Measurements from ENCODE around the gene EFCAB12.

EFCAB12 gene

DNA sequence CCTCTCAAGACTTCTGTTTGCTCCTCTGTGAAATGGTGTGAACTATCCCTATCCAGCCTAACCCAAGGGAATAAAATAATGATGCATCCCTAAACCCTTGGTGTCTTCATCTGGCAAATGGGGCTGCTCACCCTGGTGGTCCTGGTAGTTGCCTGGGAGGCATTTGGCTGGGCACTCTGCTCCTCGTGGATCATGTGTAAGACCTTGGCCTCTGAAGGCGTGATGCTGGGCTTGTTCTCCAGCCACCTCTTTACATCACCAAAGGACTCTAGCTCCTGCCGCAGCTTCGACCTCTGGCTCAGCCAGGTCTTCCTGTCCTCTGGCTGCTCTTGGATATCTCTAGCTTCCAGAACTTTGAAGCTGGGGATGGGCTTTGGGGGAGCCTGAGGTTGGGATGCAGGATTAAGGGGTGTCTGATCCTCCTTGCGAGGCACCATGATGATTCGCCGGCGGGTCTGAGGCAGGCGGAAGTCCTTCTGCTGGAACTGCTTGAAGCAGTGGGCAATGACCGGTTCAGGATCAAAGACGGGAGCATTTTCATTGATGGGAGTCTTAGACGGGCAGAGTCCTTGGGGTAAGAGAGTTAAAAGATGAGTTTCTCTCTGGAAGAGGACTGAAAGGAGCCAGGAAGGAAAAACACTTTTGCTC is 7.1 kb downstream of the EFCAB12 start:
- DNase-seq (ENCODE audit: insufficient read length, low spot score) (no peak), FAIRE-seq (no peak)
- TF ChIP-seq, protein P1, sequence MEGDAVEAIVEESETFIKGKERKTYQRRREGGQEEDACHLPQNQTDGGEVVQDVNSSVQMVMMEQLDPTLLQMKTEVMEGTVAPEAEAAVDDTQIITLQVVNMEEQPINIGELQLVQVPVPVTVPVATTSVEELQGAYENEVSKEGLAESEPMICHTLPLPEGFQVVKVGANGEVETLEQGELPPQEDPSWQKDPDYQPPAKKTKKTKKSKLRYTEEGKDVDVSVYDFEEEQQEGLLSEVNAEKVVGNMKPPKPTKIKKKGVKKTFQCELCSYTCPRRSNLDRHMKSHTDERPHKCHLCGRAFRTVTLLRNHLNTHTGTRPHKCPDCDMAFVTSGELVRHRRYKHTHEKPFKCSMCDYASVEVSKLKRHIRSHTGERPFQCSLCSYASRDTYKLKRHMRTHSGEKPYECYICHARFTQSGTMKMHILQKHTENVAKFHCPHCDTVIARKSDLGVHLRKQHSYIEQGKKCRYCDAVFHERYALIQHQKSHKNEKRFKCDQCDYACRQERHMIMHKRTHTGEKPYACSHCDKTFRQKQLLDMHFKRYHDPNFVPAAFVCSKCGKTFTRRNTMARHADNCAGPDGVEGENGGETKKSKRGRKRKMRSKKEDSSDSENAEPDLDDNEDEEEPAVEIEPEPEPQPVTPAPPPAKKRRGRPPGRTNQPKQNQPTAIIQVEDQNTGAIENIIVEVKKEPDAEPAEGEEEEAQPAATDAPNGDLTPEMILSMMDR (IDR thresholded peaks at IDR 0.05; ENCODE audit: insufficient read depth, missing control alignments), result no peak

DNA sequence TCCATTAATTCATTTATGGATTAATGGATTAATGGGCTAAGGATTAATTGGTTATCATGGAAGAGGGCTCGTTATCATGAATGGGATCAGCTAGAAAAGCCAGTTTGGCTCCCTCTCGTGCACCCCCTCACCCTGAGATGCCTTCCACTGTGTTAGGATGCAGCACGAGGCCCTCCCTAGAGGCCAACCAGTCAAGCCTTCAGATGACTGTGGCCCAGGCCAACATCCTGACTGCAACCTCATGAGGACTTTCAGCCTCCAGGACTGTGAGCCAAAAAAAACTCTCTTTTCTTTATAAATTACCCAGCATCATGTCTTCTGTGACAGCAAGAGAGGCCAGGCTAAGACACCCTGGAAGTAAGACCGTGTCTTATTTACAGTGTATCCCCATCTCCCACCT is 9.0 kb downstream of the EFCAB12 start:
- TF ChIP-seq, protein P1 (IDR thresholded peaks at IDR 0.05; ENCODE audit: insufficient read depth, missing control alignments), result no peak
- no peak for DNase-seq (ENCODE audit: insufficient read length, low spot score)
- no peak for FAIRE-seq

DNA sequence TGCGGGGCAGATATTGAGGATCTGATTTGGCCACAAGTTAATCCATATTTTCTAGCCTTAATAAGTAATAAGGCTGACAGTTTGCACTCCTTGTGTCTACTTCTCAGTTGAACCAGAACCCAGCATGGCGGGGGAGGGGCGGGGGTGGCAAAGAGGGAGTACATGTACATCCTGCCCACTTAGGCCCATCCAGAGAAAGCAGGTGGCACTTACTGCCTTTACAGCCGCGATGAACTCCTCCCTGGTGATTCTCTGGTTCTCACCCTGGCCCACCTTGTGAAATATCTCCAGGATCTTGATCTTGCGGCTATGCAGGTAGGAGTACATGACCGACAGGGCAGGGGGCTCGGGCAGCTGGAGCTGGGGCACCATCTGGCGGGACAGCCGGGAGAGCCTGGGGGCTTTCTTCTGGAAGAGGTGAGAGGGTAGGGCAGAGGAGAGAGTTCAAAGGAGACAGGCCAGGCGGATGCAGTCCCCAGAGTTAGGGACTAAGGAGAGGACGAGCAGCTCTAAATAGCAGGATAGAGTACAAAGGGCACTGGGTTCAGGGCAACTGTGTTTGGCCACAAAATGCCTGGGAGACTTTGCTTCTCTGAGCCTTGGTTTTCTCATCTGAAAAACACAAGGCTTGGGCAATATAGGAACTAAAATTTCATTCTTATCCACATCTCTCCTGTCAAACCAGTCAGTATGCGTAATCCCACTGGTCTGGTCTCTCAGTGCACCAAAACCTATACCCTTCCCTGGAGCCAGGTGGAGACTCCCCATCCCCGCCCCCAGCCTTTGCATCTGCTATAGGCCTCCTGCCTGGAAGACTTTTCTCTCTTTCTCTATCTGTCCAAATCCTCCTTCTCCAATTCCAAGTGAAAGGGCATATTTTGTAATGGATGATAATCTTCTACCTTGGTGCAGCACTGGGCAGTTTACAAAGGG is 10.1 kb downstream of the EFCAB12 start:
- TF ChIP-seq, protein P1 (IDR thresholded peaks at IDR 0.05; ENCODE audit: insufficient read depth, missing control alignments), result no peak
- FAIRE-seq, result no peak
- DNase-seq (ENCODE audit: insufficient read length, low spot score), result no peak

DNA sequence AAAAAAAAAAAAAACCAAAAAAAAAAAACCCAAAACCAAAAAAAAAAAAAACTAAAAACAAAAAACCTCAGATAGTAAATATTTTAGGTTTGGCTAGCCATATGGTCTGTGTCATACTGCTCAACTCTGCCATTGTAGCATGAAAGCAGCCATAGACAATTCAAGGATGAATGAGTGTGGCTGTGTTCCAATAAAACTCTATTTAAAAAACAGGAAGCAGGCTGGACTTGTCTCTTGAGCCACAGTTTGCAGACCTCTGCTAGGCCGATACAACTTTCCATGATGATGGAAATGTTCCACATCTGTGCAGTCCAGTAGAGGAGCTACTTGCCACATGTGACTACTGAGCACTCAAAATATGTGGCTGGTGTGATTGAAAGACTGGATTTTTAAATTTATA is 11.1 kb downstream of the EFCAB12 start:
- no peak for FAIRE-seq
- DNase-seq (ENCODE audit: insufficient read length, low spot score), result no peak
- TF ChIP-seq, protein P1 (IDR thresholded peaks at IDR 0.05; ENCODE audit: insufficient read depth, missing control alignments), result no peak

DNA sequence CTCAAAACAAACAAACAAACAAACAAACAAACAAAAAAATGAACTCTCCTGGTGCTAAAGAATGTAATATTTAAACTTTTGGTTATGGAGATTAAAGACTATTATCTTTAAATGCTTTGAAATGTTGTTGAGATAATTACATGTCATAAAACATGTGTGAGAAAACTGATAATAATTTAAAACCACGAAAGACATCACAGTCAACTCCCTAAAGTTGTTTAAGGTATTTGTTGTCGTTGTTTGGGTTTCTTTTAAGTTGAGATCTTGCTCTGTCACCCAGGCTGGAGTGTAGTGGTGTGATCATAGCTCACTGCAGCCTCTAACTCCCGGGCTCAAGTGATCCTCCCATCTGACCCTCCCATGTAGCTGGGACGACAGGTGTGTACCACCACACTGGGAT is 12.0 kb downstream of the EFCAB12 start:
- no peak for FAIRE-seq

DNA sequence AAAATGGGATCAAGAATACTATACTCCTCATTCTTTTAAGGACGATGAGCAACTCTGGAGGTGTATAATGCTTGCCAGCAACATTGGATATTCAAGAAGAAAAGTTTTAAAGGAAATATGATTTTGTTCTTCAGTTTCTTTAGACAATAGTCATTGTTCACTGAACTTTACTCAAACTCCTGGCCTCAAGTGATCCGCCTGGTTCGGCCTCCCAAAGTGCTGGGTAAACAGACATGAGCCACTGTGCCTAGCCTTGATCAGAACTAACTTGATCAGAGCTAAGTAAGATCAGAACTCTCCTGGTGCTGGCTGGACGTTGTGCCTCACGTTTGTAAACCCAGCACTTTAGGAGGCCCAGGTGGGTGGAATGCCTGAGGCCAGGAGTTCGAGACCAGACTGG is 12.6 kb downstream of the EFCAB12 start:
- FAIRE-seq (no peak), DNase-seq (ENCODE audit: insufficient read length, low spot score) (no peak)
- TF ChIP-seq, protein P1 (IDR thresholded peaks at IDR 0.05; ENCODE audit: insufficient read depth, missing control alignments), result no peak

More for the DNA sequence above, 12.0 kb downstream of the EFCAB12 start:
- TF ChIP-seq, protein P1 (IDR thresholded peaks at IDR 0.05; ENCODE audit: insufficient read depth, missing control alignments), result no peak
- DNase-seq (ENCODE audit: insufficient read length, low spot score), result no peak

DNA sequence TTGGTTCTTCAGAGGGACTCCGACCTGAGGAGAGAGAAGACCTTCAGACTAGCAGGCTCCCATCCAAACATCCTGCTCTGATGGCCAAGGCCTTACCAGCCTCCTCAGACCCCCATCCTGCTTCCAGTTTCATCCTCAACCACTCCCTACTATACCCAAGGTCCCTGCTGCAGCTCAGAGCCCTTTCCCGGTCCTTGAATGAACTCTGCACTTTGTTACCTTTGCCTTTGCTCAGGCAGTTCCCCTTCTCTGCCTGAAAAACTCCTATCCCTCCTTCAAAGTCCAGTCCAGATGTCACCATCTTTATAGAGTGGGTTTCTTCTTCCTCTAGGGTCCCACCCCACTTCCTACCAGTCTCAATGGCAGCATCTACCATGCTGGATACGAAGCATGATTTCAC is 13.1 kb downstream of the EFCAB12 start:
- FAIRE-seq, result no peak
- TF ChIP-seq, protein P1 (IDR thresholded peaks at IDR 0.05; ENCODE audit: insufficient read depth, missing control alignments), result no peak
- no peak for DNase-seq (ENCODE audit: insufficient read length, low spot score)

Data from D721Med (cell line).